NCI-H1694 treated with DMSO at 0.1 percent for 48 hours (cell line): ENCODE measurements around the gene CAMTA1.
"Not testable (repeated sequence)": the region's sequence is repeated elsewhere in the genome, so short reads cannot be mapped to it uniquely, and the experiment has no call there.

ENCODE experiments used
- DNase-seq: peaks from one replicate; lab custom pipeline; 2025; lab: John Stamatoyannopoulos, UW

The CAMTA1 gene

DNA sequence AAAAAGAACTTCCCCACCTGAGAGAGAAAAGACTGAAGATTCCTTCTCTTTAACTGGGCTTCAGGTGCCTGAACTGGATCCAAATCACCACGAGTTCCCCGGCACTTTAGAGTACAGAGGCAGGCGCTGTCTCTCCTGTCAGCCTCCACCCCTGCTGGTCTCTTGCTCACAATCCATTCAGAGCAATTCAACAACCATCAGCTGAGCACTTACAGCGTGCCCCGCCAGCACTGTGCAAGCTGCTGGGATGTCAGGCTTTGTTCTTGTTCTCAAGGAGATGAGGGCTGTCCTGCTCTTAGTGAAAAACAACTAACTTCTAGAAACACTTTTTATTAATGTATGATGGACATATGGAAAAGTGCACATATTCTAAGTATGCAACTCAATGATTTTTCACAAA is 917.1 kb downstream of the CAMTA1 start:
- no peak for DNase-seq

DNA sequence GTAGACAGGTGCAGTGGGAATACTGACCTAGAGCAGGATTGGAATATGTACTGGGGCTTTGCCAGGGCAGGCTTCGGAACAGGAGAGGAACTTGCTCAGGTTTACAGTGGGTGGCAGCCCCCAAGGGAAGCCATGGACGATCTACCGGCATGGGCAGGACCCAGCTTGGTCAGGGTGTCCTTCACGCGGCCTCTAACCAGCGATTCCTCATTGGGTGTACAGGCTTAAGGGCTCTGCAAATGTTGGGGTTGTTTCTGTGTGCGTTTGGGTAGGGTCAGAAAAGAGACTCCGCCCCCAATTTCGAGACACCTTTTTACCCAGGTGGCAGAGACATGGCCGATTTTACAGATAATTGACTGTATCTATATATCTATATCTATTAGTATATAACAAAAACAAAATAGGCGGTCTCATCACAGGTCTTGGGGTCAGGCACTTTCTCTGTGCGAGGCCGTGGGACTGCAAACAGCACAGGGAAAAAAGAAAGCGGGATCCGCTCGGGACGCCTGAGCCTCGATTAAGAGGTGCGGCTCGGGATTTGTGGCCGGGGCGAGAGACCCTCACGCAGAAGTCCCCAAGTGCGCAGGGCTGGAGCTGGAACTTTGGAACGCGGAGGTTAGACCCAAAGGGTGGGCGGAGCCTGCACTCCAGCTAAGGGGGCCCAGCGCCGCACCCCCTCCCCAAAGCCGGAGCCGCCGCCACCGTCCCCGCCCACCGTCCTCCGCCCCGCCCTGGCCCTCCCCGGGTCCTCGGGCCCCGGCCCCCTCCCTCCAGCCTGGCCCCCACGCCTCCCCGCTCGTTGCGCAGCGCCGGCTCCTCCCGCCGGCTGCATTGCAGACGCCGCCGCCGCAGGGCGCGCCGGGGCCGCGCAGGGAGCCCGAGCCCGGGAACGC is 918.3 kb downstream of the CAMTA1 start:
- no peak for DNase-seq

DNA sequence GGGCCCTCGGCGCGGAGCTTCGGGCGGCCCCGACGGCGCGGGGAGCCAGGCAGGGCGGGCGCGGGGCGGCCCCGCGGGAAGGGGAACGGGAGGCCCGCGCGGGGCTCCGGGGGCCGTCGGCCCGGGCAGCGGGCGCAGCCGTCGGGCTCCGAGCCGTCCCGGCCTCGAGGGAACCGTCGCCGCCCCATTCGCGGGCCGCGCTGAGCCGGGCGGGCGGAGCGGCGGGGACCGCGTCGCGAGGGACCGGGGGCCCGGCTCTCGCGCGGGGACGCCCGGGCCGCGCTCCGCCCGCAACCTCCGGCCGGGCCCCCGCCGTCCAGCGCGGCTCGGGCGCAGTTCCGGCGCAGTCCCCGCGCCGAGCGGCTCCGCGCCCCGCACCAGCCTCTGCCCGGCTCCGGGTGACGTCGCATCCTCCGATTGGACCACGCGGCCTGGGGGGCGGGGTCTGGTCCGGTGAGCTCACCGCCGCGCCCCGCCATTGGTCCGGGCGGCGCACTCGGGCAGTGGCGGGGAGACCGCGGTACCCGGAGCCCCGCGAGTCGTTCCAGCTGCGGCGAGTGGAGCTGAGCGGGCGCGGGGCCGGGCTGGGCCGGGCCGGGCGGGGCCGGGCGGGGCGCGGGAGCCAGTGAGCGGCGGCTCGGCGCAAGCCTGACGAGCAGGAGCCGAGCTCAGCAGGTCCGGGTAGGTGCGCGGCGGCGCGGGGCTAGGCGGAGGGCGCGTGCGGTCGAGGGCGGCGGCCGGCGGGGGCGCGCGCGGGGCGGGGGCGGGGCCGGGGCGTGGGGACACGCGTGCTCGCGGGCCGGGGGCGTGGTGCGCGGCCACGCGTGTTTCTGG is 919.2 kb downstream of the CAMTA1 start:
- peak; percentile 59 for DNase-seq

DNA sequence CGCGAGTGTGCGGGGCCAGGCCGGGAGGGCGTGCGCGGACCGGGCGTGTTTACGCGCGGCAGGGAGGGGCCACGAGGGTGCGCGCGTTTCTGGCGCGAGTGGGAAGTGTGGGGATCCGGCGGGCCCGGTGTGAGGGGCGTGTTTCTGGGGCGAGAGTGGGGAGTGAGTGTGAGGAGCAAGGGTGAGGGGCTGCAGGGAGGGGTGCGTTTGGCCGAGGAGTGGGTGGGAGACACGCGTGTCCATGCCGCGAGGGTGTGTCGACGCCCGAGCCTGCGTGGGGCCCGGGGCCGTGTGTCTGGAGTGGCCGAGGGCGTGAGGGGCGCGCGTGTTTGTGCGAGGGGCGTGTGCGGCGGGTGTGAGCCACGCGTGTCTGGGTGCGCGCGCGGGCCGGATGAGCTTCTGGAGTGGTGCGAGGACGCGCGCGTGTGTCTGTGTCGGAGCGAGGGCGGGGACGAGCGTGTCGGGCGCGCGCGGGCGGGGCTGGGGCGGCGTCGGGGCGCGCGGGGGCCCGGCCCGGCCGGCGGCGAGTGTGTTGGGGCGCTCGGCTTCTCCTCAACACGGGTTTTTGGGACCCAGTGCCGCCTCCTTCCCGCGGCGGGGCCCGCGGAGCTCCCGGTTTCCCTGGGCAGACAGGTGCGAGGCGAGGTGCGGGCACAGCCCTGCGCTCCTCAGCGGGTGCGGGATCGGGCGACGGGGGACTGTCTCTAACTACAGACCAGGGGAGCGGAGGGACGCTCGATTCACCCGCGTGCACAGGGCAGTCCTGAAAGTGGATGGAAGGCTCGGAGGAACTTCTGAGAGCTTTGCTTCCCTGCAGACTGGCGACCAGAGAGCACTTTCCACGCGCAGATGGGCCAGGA is 920.0 kb downstream of the CAMTA1 start:
- DNase-seq = no peak

DNA sequence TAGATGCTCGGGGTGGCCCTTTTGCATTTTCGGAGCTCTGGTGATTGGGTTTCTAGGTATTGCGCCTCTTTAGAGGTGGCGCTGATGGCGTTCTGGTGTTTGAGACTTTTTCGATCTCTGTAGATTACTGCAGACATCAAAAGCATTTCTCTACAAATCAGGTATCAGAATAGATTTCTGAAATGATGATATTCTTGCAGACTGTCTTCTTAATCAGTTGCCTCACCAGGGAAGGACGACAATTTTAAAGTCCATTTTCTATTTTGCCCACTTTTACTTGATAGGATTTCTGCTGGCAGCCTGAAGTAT is 920.6 kb downstream of the CAMTA1 start:
- no peak for DNase-seq

DNA sequence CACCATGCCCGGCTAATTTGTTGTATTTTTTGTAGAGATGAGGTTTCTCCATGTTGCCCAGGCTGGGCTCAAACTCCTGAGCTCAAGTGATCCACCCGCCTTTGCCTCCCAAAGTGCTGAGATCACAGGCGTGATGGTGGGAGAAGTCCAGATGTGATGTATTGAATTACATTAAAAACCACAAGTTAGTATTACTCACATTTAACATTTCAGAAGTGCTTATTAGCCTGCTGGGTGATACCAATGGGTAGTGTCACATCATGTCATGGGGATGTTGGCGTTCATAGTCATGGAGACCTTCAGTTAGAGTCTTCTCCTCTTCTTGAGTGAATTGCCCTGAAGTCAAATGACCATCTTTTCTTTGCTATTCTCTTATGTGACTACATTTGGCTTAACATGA is 922.3 kb downstream of the CAMTA1 start:
- no peak for DNase-seq

DNA sequence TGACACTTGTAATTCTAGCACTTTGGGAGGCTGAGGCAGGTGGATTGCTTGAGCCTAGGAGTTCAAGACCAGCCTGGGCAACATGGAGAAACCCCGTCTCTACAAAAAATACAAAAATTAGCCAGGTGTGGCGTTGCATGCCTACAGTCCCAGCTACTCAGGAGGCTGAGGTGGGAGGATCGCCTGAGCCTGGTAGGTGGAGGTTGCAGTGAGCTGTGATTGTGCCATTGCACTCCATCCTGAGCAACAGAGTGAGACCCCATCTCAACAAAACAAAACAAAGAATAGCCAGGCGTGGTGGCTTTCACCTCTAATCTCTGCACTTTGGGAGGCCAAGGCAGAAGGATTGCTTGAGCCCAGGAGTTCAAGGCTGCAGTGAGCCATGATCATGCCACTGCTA is 922.8 kb downstream of the CAMTA1 start:
- DNase-seq = not testable (repeated sequence)

DNA sequence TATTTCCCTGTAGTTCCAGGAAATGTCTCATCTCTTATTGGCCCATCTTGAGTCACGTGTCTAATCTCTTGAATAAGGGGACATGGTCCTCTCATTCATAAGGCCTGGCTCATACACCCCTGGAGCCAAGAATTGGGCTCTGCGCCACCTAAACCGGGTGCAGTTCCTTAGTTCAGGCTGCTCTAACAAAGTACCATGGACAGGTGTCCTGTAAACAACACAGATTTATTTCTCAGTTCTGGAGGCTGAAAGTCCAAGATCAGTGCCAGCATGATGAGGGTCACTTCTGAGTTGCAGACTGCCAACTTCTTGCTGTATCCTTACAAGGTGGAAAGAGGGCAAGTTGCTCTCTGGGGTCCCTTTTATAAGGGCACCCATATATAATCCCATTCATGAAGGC is 925.6 kb downstream of the CAMTA1 start:
- DNase-seq = no peak

DNA sequence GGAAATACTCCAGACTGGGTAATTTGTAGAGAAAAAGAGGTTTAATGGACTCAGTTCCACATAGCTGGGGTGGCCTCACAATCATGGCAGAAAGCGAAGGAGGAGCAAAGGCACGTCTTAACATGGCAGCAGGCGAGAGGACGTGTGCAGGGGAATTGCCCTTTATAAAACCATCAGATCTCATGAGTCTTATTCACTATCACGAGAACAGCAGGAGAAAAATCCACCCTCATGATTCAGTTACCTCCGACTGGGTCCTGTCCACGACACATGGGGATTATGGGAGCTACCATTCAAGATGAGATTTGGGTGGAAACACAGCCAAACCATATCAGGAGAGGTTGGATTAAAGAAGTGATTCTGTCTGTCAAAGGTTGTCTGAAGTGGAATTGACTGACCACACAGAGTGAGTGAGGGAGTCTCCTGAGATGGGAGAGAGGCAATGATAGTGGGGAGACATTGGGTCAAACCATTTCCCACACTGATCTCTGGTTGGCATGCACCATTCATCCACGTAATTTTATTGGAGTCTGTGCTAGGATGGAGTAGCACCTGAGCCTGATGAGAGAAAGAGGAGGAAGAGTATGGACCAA is 927.6 kb downstream of the CAMTA1 start:
- DNase-seq = no peak

DNA sequence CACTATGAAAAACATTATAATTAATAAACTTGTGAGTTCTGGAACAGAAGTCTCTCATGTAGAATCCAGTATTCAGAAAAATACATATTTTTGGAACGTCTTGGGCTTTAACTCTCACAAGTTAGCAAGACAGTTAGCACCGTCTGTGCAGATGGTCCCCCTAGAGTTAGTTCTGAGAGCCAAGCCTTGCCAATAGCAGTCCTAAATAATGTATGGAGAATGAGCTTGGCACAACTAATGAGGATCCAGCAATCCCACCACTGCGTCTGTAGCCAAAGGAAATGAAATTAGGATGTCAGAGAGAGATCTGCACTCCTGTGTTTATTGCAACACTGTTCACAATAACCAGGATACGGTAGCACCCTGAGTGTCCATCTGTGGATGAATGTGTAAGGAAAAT is 931.3 kb downstream of the CAMTA1 start:
- no peak for DNase-seq

DNA sequence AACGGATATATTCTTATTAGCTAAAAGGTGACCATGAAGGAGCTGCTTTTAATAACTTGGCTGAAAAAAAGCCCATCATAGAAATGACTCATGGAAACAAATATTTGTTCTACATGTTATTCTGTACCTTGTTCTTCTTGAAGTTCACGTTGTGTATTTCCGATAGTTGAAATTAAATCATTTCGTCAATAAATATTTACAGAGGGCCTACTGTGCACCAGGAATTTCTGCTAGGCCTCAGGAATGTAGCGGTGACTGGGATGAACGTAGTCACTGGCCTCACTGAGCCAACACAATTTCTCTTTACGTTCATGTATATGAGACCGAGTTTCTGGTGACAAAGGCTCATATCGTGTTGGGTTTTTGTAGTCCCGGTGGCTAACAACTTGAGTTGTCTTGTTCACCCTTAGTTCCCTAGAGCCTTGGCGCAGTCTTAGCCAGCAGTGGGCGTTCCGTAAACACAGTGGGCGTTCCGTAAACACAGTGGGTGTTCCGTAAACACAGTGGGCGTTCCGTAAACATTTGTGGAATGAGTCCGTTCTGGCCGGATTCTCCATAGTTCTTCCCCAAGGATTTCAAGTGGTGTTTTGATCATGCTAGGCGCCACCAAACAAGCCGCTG is 932.6 kb downstream of the CAMTA1 start:
- no peak for DNase-seq

DNA sequence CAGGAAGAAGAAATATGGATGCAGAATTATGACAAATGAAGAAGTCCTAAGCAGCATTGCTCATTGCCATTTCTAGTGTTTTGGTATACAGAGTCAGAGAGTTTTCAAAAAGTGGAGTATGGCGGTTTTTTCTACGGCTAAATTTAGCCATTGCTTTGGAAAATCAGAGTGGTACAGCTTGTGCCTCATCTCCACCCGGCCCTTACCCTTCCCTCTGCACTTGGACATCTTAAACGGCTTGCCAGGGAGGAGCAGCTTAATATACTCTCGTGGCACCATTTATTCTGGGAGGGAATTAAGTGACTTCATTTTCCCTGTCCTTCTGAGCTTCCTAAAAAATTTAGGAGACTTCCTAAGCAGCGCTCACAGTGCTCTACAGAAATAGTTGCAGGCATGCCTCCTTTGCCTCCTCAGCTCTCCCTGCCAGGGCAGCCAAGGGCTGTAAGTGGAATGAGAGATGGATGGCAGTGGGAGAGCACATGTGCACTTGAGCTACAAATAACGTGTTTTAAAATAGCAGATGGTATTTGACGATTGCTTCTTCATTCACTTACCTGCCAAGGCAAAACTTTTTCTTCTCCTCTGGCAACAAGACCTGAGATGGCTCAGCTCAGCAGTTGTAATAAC is 934.3 kb downstream of the CAMTA1 start:
- DNase-seq = no peak

DNA sequence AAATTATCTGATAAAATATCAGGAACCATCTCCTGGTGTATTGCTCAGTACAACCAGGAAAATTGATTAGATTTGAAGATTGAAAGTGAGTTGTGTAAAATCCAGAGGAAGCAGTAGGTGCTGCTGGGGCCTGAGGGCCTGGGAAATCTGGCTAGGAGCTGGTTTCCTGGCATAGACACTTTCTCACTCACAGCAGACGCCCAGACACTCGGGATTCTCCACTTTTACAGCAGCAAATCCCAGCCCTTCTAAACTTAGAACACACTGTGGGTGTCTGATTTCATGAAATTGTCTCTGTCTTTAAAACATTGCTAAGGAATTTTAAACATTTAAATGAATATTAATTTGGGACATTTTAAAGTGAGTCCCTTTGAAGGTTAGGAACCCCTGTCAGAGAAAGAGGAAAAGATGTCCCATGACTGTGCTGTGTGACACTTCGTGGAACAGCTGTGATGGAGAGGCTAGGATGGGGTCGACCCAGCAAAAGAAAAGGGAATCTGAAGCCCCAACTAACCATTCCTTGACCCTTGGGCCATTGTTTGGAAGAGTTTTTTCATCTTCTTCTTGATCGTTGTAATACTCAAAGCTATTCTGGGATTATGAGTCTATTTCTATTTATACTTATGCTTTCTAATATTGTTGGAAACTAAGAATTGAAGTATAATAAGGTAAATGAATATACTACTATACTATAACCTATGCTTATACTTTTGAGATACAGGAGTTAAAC is 936.9 kb downstream of the CAMTA1 start:
- DNase-seq = no peak

DNA sequence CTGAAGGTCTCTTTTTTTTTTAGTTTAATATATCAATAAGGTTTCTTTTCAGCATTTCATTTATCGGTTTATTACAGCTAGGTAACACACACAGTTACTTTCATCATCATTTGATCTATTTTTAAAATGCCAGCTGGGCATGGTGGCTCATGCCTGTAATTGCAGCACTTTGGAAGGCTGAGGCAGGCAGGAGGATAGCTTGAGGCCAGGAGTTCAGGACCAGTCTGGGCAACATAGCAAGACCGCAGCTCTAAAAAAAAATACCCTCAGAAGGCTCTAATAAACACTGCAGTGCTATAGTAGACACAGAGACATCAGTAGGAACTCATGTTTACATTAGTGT is 937.4 kb downstream of the CAMTA1 start:
- DNase-seq = no peak

DNA sequence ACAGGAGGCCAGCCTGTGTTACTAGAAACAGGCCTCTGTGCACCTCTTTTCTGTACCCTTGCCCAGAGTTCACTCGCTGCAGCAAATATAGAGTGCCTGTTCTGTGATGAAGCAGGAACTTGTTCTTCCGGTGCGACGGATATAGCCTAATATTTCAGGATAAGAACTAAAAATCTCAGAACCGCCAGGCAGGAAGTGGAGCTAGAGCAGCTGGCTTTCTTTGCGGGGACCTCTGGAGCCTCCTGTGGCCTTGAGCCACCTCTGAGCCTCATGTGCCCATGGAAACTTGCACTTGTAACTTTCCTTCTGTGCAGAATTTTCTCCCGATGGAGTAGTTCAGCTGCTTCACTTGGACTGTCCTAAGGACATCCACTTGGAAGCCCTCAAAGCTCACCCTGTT is 941.4 kb downstream of the CAMTA1 start:
- DNase-seq = no peak

DNA sequence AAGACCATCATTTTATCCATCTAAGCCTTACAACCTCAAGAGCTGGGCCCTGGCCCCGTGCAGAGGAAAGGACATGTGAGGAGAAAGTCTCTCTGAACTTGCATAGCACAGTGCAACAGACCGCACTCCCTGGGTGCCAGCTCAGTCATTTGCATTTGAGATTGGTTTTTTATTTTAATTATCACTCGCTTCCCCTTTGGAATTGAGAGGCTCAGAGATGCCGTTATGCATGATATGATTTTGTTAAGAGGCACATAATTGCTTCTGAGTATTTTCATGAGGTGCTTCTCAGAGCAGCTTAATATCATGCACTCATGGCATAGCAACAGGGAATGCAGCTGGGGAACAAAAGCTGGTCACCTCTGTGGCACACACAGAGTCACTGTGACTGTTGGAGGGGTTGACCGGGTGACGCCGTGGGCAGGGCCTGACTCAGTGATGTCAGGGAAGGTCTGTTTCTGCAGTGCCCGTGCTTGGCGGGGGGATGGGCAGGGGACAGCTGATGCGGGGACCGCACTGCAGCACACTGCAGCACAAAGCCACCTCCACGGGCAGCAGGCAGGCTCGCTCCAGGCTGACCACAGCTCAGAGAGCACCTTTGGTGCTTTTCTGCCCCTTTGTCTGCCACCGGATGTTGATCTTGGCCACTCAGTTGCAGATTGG is 942.7 kb downstream of the CAMTA1 start:
- no peak for DNase-seq

DNA sequence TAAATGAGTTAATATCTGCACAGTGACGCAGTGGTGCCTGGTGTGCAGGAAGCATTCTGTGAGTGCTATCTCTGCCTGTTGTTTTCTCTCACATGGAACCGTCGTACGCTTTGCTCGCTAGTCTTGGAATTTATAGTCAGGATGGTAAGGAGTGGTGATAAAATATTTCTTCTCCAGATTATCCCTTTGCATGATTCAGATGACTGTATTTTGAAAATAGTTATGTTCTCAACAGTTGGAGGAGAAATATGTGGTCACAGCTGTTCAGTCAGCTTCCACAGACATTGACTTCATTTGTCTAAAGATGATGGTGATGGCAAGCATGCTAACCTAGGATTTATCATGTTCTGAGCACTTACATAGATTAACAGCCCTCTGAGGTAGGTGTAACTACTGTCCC is 944.5 kb downstream of the CAMTA1 start:
- DNase-seq = no peak

DNA sequence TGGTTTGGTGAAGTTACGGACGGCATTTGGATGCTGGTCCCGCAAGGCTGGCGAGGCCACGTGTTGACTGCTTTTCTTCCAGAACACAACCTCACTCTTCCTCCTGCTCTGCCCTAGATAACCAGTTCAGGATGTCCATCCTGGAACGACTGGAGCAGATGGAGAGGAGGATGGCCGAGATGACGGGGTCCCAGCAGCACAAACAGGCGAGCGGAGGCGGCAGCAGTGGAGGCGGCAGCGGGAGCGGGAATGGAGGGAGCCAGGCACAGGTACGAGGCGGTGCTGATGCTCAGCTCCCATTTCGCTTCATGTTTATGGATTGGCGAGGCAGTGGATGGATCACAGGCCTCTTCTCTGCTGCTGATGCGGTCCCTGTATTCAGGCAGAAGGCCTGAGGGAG is 947.1 kb downstream of the CAMTA1 start:
- no peak for DNase-seq

DNA sequence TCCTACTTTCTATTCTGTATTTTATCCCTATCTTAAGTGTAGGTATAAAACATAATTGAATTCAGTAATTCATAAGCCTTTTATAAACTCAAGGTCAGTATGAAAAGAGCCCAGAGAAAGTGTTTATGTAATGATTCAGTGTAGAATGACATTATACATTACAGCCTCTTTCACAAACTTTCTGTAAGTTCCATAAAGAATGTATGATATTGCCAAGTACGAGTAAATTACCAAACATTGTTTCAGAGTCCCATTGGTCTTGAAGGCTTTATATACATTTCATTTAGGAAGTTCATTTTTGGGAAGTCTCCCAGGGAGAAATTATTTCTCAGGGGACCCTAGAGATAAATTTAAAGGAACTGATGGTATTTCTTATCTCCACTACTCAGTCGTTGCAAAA is 948.0 kb downstream of the CAMTA1 start:
- DNase-seq = no peak

DNA sequence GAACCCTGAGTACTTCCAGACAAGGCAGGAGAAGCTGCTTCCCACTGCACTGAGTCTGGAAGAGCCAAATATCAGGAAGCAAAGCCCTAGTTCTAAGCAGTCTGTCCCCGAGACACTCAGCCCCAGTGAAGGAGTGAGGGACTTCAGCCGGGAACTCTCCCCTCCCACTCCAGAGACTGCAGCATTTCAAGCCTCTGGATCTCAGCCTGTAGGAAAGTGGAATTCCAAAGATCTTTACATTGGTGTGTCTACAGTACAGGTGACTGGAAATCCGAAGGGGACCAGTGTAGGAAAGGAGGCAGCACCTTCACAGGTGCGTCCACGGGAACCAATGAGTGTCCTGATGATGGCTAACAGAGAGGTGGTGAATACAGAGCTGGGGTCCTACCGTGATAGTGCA is 952.8 kb downstream of the CAMTA1 start:
- no peak for DNase-seq
